KOPT-K1 (cell line): Measurements from ENCODE around the gene EXOC6B.

ENCODE experiments used
- H3K27ac ChIP-seq: fragments of 200-600 bp; sonication (generic); 2 replicates; pipeline ENCODE4 v1.5.1; 2016; ENCODE audit warnings: antibody characterized with exemption, mild to moderate bottlenecking, low read depth, low read length; ENCODE audit not compliant: poor library complexity, severe bottlenecking
- H3K36me3 ChIP-seq: fragments of 200-600 bp; sonication (generic); 2 replicates; pipeline ENCODE4 v1.5.1; 2017; ENCODE audit warnings: antibody characterized with exemption, mild to moderate bottlenecking, low read length, moderate library complexity; ENCODE audit not compliant: insufficient read depth
- H3K9me3 ChIP-seq: fragments of 200-600 bp; sonication (generic); 2 replicates; pipeline ENCODE4 v1.5.1; 2017; ENCODE audit warnings: antibody characterized with exemption, low read length, mild to moderate bottlenecking; ENCODE audit not compliant: insufficient read depth, poor library complexity, severe bottlenecking

Gene EXOC6B

DNA sequence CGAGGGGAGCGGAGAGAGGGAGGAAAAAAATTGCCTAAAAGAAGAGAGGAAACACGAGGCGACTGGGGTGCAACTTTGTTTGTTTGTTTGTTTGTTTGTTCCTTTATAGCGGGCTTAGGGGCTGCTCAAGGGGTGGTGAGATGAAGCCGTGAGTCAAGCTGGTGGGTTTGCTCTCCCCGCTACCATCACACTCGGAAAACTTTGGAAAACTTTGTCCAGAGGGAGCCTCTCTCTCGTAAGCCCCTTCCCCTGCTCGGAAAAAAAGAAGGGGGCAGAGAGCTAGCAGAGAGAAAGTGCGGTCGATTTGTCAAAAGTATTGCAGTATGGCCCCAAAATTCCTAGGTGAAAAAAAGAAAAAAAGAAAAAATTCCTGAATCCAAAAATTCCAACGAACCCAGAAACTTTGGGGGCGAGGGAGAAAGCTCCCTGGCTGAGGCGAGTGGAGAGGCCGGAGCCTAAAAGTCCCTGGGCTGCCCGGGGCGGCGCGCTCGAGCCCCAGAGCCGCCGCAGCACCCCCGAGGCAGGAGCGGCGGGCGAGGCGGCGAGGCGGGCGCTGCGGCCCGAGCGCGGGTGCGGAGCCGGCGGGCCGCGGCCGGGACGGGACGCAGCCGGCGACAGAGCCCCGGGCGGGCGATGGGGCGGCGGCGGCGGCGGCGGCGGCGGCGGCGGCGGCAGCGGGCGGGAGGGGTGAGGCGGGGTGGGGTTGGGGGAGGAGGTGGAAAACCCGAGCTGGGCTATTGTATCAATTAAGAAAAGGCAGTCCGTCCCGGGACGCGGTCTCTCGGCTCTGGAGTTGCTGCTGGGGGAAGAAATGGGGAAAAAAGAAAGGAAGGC is 677.6 kb downstream of the EXOC6B start:
- Histone ChIP-seq H3K36me3 (no peaks in the 10 kb centered on the region), H3K27ac (no peak overlapping the region), H3K9me3 (peaks cover 28% of the 10 kb centered on the region)

GRCh38 chr2:72147303-72147971 is 678.4 kb downstream of the EXOC6B start, which contains the start of gene CYP26B1:
CYP26B1 (minus strand) TSS chr2:72147862; CDS start chr2:72147834, 28 bp downstream.
- Histone ChIP-seq H3K36me3 (no peaks in the 10 kb centered on the region), H3K9me3 (peaks cover 28% of the 10 kb centered on the region), H3K27ac (no peak within 1 kb of the TSS)

DNA sequence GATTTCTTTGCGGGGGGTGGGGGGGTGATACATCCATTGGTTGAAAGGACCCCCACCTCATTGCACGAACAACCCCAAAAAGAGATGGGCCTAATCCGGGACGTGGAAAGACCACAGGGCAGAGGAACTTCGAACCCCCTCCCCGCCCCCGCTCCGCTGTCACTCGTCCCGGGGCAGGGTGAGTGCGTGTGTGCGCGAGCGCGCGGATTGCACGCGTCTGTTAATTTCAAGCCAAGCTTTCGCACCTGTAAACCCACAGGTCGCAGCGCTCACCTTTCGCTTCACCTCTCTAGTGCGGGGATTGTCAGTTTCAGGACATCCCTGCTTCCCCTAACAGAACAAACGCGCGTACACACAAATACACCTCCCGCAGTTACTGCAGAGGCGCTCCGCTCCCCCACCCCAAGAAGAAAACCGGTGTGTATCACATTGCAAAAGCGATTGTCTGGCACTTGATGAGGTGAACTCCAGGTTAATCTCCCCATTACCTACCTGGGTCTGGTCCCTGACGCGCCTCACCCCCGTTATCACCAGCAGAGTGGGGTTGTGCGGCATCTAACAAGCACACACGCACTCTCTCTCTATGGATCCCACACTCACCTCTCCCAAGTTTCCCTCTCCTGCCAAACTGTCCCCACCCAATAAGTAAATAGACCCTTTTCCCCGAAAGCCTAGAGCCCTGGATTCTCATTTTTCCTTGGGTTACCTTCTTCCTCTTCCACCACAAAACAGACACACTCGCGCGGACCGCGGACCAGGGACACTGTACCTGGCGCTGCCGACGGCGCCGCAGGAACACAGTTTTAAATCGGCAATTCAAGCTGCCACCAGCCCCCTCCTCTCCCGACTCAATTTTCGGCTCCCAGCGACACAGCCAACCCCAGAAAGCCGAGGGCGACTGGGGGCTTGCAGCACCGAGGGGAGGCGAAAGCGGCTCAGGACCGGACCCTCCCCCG is 679.2 kb downstream of the EXOC6B start:
- Histone ChIP-seq H3K9me3 (peaks cover 28% of the 10 kb centered on the region), H3K27ac (no peak overlapping the region), H3K36me3 (no peaks in the 10 kb centered on the region)

DNA sequence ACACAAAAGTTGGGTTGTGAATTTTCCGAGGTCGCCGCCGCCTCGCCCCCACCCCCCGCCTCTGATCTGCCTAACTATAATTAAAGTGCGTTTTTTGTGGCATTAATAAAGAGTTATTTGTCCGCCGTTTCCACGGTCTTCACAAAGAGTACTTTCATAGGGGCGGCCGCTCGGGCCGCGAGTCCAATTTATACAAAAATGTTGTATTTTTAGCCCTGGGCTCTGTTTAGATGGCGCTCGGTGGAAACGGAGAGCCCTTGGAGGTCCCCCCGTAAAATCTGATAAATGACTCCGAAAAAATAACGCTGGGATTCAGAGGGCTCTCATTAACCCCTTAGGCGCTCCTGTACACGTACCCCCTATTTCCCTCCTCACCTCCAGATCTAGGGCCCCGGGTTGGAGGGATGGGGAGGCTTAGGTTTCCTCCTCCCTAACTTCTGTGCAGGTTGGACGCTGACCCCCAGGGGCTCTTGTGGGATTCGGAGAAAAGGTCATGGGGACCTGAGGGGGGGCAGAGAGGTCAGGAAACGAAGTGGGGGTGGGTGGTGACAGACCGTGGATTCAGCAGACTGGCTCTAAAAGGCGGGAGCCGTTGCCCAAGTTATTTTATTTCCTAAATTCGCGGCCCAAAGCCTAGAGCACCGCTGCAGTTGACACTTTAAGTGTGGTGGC is 680.0 kb downstream of the EXOC6B start:
- H3K9me3 ChIP-seq: peaks cover 28% of the 10 kb centered on the region
- H3K27ac ChIP-seq: no peak overlapping the region
- H3K36me3 ChIP-seq: no peaks in the 10 kb centered on the region

- Histone ChIP-seq H3K9me3 (peaks cover 28% of the 10 kb centered on the region), H3K27ac (no peak overlapping the region), H3K36me3 (no peaks in the 10 kb centered on the region)
Measured at GRCh38 chr2:72145289-72145657, 680.6 kb downstream of the EXOC6B start.

DNA sequence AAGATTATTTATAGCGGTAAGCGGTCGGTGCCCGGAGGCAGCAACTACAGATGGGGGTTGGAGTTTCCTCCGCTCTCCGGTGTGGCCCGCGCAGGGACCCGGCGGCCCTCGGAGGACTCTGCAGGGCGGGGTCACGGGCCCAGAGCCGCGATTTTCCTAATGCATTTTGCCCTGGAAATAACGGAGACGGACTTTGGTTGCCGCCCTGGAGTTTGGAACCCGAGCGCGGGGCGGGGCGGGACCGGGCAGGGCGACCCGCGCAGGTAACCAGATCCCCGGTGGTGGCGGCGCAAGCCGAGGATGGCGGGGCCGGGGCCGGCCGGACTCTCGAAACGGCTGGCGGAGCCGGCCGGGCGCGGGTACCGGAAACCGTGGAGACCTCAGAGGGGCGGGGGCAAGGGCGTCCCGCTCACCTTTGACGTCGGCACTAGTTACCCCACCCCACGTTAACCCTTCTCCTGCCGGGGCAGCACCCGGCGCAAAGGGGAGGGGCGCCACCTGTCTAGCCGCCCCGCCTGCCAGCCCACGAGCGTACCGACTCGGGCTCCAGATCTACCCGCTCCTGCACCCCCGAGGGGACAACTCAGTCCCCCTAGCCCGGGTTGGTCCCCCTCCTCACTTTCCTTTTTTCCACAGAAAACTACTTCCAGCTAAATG is 681.1 kb downstream of the EXOC6B start:
- H3K27ac ChIP-seq: no peak overlapping the region
- peaks cover 28% of the 10 kb centered on the region for H3K9me3 ChIP-seq
- no peaks in the 10 kb centered on the region for H3K36me3 ChIP-seq

- Histone ChIP-seq H3K27ac (no peak overlapping the region), H3K9me3 (peaks cover 28% of the 10 kb centered on the region), H3K36me3 (no peaks in the 10 kb centered on the region)
Measured at GRCh38 chr2:72144274-72144631, 681.6 kb downstream of the EXOC6B start.

- H3K9me3 ChIP-seq: peaks cover 28% of the 10 kb centered on the region
- no peaks in the 10 kb centered on the region for H3K36me3 ChIP-seq
- H3K27ac ChIP-seq: no peak overlapping the region
Measured at GRCh38 chr2:72143441-72144273, 682.2 kb downstream of the EXOC6B start.

GRCh38 chr2:72142570-72143440 is 683.0 kb downstream of the EXOC6B start:
- no peaks in the 10 kb centered on the region for H3K36me3 ChIP-seq
- H3K27ac ChIP-seq: no peak overlapping the region
- peaks cover 28% of the 10 kb centered on the region for H3K9me3 ChIP-seq

DNA sequence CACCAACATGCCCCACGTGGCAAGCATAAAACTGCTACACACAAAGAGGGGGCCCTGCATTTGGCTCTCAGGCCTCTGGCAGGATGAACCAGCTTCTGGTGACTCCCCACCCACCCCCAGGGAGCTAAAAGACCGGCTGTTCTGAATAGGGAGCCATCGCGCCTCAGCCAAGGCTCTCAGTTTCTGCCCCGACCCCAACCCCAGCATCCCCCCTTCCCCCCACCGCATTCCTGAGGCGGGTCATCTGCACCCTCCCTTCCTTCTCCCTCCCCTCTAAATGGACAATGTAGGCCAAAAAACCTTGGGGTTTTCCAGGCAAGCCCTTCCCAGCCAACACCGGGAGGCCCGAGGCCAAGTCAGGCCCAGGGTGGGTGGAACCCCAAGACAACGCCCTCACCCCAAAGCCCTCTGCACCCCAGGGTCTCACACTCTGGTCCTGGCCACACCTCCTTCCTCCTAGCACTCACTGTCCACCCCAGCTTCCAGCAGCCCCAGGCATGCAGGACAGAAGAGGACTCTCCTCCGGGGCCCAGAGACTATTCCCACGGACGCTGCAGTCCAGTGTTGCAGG is 683.9 kb downstream of the EXOC6B start:
- no peaks in the 10 kb centered on the region for H3K36me3 ChIP-seq
- no peak overlapping the region for H3K27ac ChIP-seq
- H3K9me3 ChIP-seq: peaks cover 25% of the 10 kb centered on the region

GRCh38 chr2:72141032-72141645 is 684.7 kb downstream of the EXOC6B start:
- H3K9me3 ChIP-seq: peaks cover 16% of the 10 kb centered on the region
- H3K27ac ChIP-seq: no peak overlapping the region
- no peaks in the 10 kb centered on the region for H3K36me3 ChIP-seq

DNA sequence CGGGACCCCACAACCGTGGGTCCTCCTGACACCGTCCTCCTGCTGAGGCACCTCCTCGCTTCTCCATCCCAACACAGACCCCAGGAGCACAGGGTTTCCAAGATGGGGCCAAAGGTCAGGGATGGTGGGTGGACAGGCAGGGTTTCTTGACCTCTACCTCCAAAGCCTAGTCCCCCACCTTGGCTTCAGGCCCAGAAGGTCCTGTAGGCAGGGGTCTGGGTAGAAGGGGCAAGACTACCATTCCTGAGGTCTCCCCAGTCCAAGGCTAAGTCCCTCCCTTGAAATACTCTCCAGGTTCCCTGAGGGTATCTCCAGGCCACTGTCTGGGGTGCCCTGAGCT is 685.2 kb downstream of the EXOC6B start:
- peaks cover 11% of the 10 kb centered on the region for H3K9me3 ChIP-seq
- no peak overlapping the region for H3K27ac ChIP-seq
- H3K36me3 ChIP-seq: no peaks in the 10 kb centered on the region
